ENCODE measurements around the gene DUSP12. TPM values are rescaled to one million over a fixed set of nuclear protein-coding genes. Genes with fewer than 3 reads are reported as not detected.

DUSP12 gene
- total RNA-seq, 1 experiment from 2014 or later: 28.0 TPM

DNA sequence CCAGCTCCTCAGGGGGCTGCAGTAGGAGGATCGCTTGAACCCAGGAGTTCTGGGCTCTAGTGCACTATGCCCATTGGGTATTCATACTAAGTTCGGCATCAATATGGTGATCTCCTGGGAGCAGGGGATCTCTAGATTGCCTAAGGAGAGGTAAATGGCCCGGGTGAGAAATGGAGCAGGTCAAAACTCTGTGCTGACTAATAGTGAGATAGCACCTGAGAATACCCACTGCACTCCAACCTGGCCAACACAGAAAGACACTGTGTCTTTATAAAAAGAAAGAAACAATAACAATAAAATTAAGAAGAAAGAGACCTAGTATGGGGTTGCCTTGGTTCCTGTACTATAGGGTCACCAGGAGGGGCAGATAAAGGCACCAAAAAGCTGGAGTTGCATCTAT is 13.7 kb upstream of the DUSP12 start:
- no peak overlapping the region for H4K5ac ChIP-seq (ENCODE audit: insufficient read length, low read depth, low read length)
- DNase-seq: no peak
- no peak overlapping the region for H2BK12ac ChIP-seq (ENCODE audit: insufficient read length, low read depth, low read length)
- no peak overlapping the region for H2AK5ac ChIP-seq (ENCODE audit: insufficient read length, low read length)
- H3K27me3 ChIP-seq (ENCODE audit: insufficient read depth, low read length): no peaks in the 10 kb centered on the region
- H2BK20ac ChIP-seq (ENCODE audit: low read depth, low read length, poor library complexity, severe bottlenecking): no peak overlapping the region
- H3K9me3 ChIP-seq (ENCODE audit: control insufficient read depth, low read depth, low read length): no peaks in the 10 kb centered on the region
- Mint-ChIP-seq H3K27ac (no peak overlapping the region), H3K9me3 (no peaks in the 10 kb centered on the region), H3K4me3 (no peak overlapping the region), H3K36me3 (ENCODE audit: insufficient read depth in 1 of 3, low read depth in 3 of 3) (no peaks in the 10 kb centered on the region), H3K4me1 (peaks cover 26 to 39% of the 10 kb centered on the region in 2 experiments), H3K27me3 (ENCODE audit: low read depth) (peaks cover 3% of the 10 kb centered on the region)
- TF ChIP-seq, protein P1, sequence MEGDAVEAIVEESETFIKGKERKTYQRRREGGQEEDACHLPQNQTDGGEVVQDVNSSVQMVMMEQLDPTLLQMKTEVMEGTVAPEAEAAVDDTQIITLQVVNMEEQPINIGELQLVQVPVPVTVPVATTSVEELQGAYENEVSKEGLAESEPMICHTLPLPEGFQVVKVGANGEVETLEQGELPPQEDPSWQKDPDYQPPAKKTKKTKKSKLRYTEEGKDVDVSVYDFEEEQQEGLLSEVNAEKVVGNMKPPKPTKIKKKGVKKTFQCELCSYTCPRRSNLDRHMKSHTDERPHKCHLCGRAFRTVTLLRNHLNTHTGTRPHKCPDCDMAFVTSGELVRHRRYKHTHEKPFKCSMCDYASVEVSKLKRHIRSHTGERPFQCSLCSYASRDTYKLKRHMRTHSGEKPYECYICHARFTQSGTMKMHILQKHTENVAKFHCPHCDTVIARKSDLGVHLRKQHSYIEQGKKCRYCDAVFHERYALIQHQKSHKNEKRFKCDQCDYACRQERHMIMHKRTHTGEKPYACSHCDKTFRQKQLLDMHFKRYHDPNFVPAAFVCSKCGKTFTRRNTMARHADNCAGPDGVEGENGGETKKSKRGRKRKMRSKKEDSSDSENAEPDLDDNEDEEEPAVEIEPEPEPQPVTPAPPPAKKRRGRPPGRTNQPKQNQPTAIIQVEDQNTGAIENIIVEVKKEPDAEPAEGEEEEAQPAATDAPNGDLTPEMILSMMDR (conservative IDR thresholded peaks at IDR 0.05): no peak
- H3K14ac ChIP-seq (ENCODE audit: insufficient read depth, low read length): no peak overlapping the region
- H3K79me1 ChIP-seq (ENCODE audit: insufficient read depth, low read depth, low read length, poor library complexity, severe bottlenecking): no peaks in the 10 kb centered on the region
- H3K79me2 ChIP-seq (ENCODE audit: insufficient read depth, low read length): no peaks in the 10 kb centered on the region
- no peak overlapping the region for H3K4ac ChIP-seq (ENCODE audit: low read depth, low read length)
- H2BK15ac ChIP-seq (ENCODE audit: low read depth, low read length): no peak overlapping the region
- WGBS (ENCODE audit: extremely low coverage, insufficient read length, low lambda C conversion rate): no CpG with 5 or more reads among the region's 3 CpGs
- H3K9ac ChIP-seq (ENCODE audit: extremely low read depth, insufficient read length, low read length): no peak overlapping the region
- H3K4me1 ChIP-seq (ENCODE audit: insufficient read depth, low read length): peaks cover 10% of the 10 kb centered on the region; the same call in 1 of the 2 replicates
- H4K8ac ChIP-seq (replicated peaks; ENCODE audit: insufficient read length, low read depth, low read length): no peak overlapping the region
- H3K18ac ChIP-seq (ENCODE audit: insufficient read length, low read depth, low read length): no peak overlapping the region
- no peak overlapping the region for H3K4me2 ChIP-seq (ENCODE audit: insufficient read depth, insufficient read length, low read length)
- H4K20me1 ChIP-seq (ENCODE audit: control insufficient read depth, insufficient read depth, insufficient read length): no peaks in the 10 kb centered on the region
- H2BK5ac ChIP-seq (ENCODE audit: insufficient read length, low read length): no peak overlapping the region
- H4K91ac ChIP-seq (ENCODE audit: insufficient read length, low read depth, low read length): no peak overlapping the region
- H3K23me2 ChIP-seq (ENCODE audit: insufficient read length, low read depth, low read length, poor library complexity, severe bottlenecking): no peaks in the 10 kb centered on the region
- no peak overlapping the region for H3K23ac ChIP-seq (ENCODE audit: insufficient read length, low read depth, low read length)
- no peak overlapping the region for H3T11ph ChIP-seq (ENCODE audit: low read length)
- no peak overlapping the region for H2BK120ac ChIP-seq (ENCODE audit: low read depth, low read length, poor library complexity, severe bottlenecking)
- no peak overlapping the region for H3K56ac ChIP-seq (ENCODE audit: insufficient read length, low read depth, low read length)
- no peak overlapping the region for H3K27ac ChIP-seq (ENCODE audit: insufficient read length, low read depth, low read length)
- no peak overlapping the region for H2AFZ ChIP-seq (ENCODE audit: low read length)
